OCI-LY3 (cell line): Measurements from ENCODE around the gene OR6B1.

ENCODE experiments used
- EZH2phosphoT487 ChIP-seq: fragments of 200-600 bp; shearing (Covaris generic); IDR thresholded peaks from 2 replicates; pipeline ENCODE4 v1.6.1; 2018; ENCODE audit warnings: antibody characterized with exemption, mixed run types, low read depth
- TF ChIP-seq, protein P1 (sequence below): fragments of 200-600, 300-600 bp; sonication (generic); IDR thresholded peaks from 2 replicates; pipeline ENCODE4 v1.5.1; 2014; ENCODE audit warnings: antibody characterized with exemption, low read length, low read depth

DNA sequence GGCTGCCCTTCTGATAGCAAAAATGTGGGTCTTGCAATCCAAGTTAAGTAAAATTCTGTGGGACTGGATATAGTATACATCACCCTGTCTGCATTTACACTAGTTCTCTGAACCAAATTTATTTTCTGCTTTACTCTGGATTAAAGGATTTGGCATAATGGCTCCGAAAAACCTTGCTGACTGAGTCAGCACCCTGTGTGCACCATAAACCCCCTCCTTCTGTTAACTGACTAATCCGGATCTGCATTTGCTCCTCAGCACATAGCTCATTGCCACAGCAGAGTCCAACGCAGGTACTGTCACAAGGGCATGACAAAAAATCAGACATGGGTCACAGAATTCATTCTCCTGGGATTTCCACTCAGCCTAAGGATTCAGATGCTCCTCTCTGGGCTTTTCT lies 50.0 kb downstream of the OR6B1 start:
- TF ChIP-seq, protein P1, sequence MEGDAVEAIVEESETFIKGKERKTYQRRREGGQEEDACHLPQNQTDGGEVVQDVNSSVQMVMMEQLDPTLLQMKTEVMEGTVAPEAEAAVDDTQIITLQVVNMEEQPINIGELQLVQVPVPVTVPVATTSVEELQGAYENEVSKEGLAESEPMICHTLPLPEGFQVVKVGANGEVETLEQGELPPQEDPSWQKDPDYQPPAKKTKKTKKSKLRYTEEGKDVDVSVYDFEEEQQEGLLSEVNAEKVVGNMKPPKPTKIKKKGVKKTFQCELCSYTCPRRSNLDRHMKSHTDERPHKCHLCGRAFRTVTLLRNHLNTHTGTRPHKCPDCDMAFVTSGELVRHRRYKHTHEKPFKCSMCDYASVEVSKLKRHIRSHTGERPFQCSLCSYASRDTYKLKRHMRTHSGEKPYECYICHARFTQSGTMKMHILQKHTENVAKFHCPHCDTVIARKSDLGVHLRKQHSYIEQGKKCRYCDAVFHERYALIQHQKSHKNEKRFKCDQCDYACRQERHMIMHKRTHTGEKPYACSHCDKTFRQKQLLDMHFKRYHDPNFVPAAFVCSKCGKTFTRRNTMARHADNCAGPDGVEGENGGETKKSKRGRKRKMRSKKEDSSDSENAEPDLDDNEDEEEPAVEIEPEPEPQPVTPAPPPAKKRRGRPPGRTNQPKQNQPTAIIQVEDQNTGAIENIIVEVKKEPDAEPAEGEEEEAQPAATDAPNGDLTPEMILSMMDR, result no peak
- no peak for TF ChIP-seq EZH2phosphoT487
